ENCODE results near the gene COL8A2.

- no peak for TF ChIP-seq ZNF232 (CRISPR knock-in tag; IDR thresholded peaks at IDR 0.05)
- TF ChIP-seq, protein P1, sequence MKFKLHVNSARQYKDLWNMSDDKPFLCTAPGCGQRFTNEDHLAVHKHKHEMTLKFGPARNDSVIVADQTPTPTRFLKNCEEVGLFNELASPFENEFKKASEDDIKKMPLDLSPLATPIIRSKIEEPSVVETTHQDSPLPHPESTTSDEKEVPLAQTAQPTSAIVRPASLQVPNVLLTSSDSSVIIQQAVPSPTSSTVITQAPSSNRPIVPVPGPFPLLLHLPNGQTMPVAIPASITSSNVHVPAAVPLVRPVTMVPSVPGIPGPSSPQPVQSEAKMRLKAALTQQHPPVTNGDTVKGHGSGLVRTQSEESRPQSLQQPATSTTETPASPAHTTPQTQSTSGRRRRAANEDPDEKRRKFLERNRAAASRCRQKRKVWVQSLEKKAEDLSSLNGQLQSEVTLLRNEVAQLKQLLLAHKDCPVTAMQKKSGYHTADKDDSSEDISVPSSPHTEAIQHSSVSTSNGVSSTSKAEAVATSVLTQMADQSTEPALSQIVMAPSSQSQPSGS (CRISPR knock-in tag; IDR thresholded peaks at IDR 0.05; ENCODE audit: borderline replicate concordance, low read depth), result no peak
- no peak for TF ChIP-seq CTCF (IDR thresholded peaks at IDR 0.05)
- no peak for TF ChIP-seq ELF4 (CRISPR knock-in tag; IDR thresholded peaks at IDR 0.05; ENCODE audit: low read depth)
- TF ChIP-seq JUN (CRISPR knock-in tag; IDR thresholded peaks at IDR 0.05), result no peak
- no peak for TF ChIP-seq ETV6 (CRISPR knock-in tag; IDR thresholded peaks at IDR 0.05)
- TF ChIP-seq, protein P2, sequence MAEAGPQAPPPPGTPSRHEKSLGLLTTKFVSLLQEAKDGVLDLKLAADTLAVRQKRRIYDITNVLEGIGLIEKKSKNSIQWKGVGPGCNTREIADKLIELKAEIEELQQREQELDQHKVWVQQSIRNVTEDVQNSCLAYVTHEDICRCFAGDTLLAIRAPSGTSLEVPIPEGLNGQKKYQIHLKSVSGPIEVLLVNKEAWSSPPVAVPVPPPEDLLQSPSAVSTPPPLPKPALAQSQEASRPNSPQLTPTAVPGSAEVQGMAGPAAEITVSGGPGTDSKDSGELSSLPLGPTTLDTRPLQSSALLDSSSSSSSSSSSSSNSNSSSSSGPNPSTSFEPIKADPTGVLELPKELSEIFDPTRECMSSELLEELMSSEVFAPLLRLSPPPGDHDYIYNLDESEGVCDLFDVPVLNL (CRISPR knock-in tag; IDR thresholded peaks at IDR 0.05; ENCODE audit: borderline replicate concordance, low read depth), result no peak
- TF ChIP-seq TCF7 (CRISPR knock-in tag; IDR thresholded peaks at IDR 0.05; ENCODE audit: low read depth), result no peak
- TF ChIP-seq TEAD4 (CRISPR knock-in tag; IDR thresholded peaks at IDR 0.05), result no peak
- TF ChIP-seq, protein P3, sequence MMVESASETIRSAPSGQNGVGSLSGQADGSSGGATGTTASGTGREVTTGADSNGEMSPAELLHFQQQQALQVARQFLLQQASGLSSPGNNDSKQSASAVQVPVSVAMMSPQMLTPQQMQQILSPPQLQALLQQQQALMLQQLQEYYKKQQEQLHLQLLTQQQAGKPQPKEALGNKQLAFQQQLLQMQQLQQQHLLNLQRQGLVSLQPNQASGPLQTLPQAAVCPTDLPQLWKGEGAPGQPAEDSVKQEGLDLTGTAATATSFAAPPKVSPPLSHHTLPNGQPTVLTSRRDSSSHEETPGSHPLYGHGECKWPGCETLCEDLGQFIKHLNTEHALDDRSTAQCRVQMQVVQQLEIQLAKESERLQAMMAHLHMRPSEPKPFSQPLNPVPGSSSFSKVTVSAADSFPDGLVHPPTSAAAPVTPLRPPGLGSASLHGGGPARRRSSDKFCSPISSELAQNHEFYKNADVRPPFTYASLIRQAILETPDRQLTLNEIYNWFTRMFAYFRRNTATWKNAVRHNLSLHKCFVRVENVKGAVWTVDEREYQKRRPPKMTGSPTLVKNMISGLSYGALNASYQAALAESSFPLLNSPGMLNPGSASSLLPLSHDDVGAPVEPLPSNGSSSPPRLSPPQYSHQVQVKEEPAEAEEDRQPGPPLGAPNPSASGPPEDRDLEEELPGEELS (CRISPR knock-in tag; IDR thresholded peaks at IDR 0.05), result no peak
Observed at GRCh38 chr1:36070349-36070748, 54.7 kb downstream of the COL8A2 start.
